Gastroesophageal sphincter (tissue), 4 donors: ENCODE measurements around the gene GPR143. TPM values are rescaled to one million over a fixed set of nuclear protein-coding genes. Genes with fewer than 3 reads are reported as not detected.
"Not testable (repeated sequence)": the region's sequence is repeated elsewhere in the genome, so short reads cannot be mapped to it uniquely, and the experiment has no call there.

Source experiments
- ATAC-seq: fragments of 150-250 bp; one replicate; pipeline ENCODE4 v1.9.1; 2016; ENCODE audit warnings: mild to moderate bottlenecking, moderate library complexity
- H3K27ac ChIP-seq, 4 donors: fragments of 200-600 bp; sonication (generic) in 3 of 4; 1 replicate in 3 of 4; 2 replicates in 1 of 4; pipeline ENCODE4 v1.5.1; 2016 to 2019
- H3K27me3 ChIP-seq: fragments of 200-600 bp; sonication (generic); one replicate; pipeline ENCODE4 v1.5.1; 2019
- H3K36me3 ChIP-seq, 2 donors: fragments of 200-600 bp; sonication (generic); one replicate each; pipeline ENCODE4 v1.5.1; 2019; ENCODE audit warnings: control low read depth in 1 of 2
- H3K4me1 ChIP-seq, 3 donors: fragments of 200-600 bp; sonication (generic); 1 replicate in 2 of 3; 2 replicates in 1 of 3; pipeline ENCODE4 v1.5.1; 2016 to 2019; ENCODE audit warnings: control low read depth in 2 of 3
- H3K4me3 ChIP-seq, 2 donors: fragments of 200-600 bp; sonication (generic); one replicate each; pipeline ENCODE4 v1.5.1; 2019; ENCODE audit warnings: mild to moderate bottlenecking in 1 of 2, moderate library complexity in 1 of 2
- H3K9me3 ChIP-seq, 3 donors: fragments of 200-600 bp; sonication (generic); one replicate each; pipeline ENCODE4 v1.5.1; 2017 to 2019; ENCODE audit warnings: control low read depth in 2 of 3
- EP300 ChIP-seq: sonication (generic); formaldehyde crosslinking; IDR thresholded peaks from one replicate; pipeline ENCODE4 v1.6.1; 2017; ENCODE audit warnings: antibody characterized with exemption, mild to moderate bottlenecking
- POLR2A ChIP-seq, 2 donors: fragments of 450-650 bp; IDR thresholded peaks; one replicate each; pipeline ENCODE4 v1.6.1; 2017; ENCODE audit warnings: antibody characterized with exemption in 2 of 2, mild to moderate bottlenecking in 2 of 2, moderate library complexity in 1 of 2
- POLR2AphosphoS5 ChIP-seq: sonication (generic); formaldehyde crosslinking; IDR thresholded peaks from one replicate; pipeline ENCODE4 v1.6.1; 2017; ENCODE audit warnings: antibody characterized with exemption
- WGBS, 2 donors: methylation state at CpG; one replicate each; pipeline ENCODE4 v1.1.5; 2018; ENCODE audit warnings: low coverage in 1 of 2; 5-methylcytosine and 5-hydroxymethylcytosine counted together
- total RNA-seq, 4 donors: library from RNA; depleted of rRNA; stranded (reverse); fragments of >200 nt; gene quantifications; one replicate each; pipeline ENCODE4 v1.1.0, GENCODE V29; 2016
- TF ChIP-seq, protein P1 (sequence below), 4 experiments: fragments of 200-600 bp in 2 of 4; fragments of 450-650 bp in 2 of 4; sonication (generic) in 1 of 4; IDR thresholded peaks; one replicate each; pipeline ENCODE4 v1.5.1; 2017 to 2019; ENCODE audit warnings: antibody characterized with exemption in 4 of 4, mild to moderate bottlenecking in 2 of 4, moderate library complexity in 2 of 4

The GPR143 gene
- not detected for total RNA-seq

DNA sequence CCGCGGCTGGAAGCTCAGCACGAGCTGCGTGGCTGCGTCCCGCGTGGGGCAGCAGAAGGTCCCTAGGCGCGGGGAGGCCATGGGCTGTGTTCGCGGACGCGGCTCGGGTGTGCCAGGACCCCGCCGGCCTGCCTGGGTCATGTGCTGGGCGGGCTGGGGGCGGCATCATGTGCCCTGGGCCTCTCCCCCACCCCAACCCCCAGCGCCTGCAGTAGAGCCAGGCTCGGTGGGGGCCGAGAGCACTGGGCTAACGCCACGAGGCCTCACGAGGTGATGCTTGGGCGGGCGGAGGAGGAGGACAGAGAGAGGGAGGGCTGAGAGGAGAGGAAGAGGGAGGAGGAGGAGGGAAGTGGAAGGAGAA, at the start of gene GPR143:
GPR143 (minus strand) TSS at position 111 of the 361 bp plus-strand sequence; CDS start at position 81, 30 bp downstream.
- Histone ChIP-seq H3K4me1 (no peaks in the 10 kb centered on the region), H3K36me3 (no peaks in the 10 kb centered on the region), H3K4me3 (no peak within 1 kb of the TSS), H3K27me3 (peaks cover 14% of the 10 kb centered on the region), H3K9me3 (no peaks in the 10 kb centered on the region), H3K27ac (no peak within 1 kb of the TSS)
- no peak for TF ChIP-seq POLR2AphosphoS5
- no peak for TF ChIP-seq POLR2A (IDR thresholded peaks at IDR 0.05)
- TF ChIP-seq, protein P1, sequence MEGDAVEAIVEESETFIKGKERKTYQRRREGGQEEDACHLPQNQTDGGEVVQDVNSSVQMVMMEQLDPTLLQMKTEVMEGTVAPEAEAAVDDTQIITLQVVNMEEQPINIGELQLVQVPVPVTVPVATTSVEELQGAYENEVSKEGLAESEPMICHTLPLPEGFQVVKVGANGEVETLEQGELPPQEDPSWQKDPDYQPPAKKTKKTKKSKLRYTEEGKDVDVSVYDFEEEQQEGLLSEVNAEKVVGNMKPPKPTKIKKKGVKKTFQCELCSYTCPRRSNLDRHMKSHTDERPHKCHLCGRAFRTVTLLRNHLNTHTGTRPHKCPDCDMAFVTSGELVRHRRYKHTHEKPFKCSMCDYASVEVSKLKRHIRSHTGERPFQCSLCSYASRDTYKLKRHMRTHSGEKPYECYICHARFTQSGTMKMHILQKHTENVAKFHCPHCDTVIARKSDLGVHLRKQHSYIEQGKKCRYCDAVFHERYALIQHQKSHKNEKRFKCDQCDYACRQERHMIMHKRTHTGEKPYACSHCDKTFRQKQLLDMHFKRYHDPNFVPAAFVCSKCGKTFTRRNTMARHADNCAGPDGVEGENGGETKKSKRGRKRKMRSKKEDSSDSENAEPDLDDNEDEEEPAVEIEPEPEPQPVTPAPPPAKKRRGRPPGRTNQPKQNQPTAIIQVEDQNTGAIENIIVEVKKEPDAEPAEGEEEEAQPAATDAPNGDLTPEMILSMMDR (IDR thresholded peaks at IDR 0.05): no peak
- no peak for ATAC-seq
- 33 to 60% methylated on average over 1 of the region's 26 CpGs for WGBS, 2 donors

DNA sequence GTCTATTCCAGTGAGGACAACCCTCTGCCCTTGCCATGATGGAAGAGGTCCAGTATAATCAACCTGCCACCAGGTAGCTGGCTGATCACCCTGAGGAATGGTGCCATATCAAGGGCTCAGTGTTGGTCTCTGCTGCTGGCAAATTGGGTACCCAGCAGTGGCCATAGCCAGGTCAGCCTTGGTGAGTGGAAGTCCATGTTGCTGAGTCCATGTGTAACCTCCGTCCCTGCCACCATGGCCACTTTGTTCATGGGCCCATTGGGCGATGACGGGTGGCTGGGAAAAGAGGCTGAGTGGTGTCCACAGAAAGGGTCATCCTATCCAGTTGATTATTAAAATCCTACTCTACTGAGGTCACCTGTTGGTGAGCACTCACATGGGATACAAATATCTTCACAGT, 45.4 kb upstream of the GPR143 start:
- ATAC-seq, H3K9me3 ChIP-seq: not testable (repeated sequence)
- 94% methylated on average over 3 of the region's 3 CpGs; no CpG with 5 or more reads in 1 of the 2 donors for WGBS, 2 donors

DNA sequence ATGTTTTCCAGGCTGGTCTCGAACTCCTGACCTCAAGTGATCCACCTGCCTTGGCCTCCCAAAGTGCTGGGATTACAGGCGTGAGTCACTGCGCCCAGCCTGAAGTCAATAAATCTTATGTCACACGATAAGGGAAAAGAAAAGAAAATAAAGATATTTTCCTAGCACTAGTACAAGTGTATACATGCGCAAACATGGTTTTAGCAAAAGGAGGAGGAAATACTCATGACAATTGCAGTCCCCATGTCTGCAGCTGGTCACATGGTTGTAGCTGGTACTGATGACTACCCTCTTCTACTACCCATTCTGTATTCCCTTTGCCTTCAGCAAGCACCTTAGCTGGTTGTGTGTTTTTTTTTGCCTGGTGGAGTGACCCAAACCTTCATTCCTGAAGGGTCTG, 44.2 kb upstream of the GPR143 start:
- not testable (repeated sequence) for H3K4me3 ChIP-seq, H3K36me3 ChIP-seq, H3K9me3 ChIP-seq, H3K4me1 ChIP-seq, ATAC-seq, H3K27ac ChIP-seq, H3K27me3 ChIP-seq
- 70 to 85% methylated on average over 2 to 5 of the region's 5 CpGs for WGBS, 2 donors

More for the DNA sequence above, 45.4 kb upstream of the GPR143 start:
- H3K36me3 ChIP-seq, H3K4me1 ChIP-seq, H3K27ac ChIP-seq, H3K4me3 ChIP-seq, H3K27me3 ChIP-seq: not testable (repeated sequence)

DNA sequence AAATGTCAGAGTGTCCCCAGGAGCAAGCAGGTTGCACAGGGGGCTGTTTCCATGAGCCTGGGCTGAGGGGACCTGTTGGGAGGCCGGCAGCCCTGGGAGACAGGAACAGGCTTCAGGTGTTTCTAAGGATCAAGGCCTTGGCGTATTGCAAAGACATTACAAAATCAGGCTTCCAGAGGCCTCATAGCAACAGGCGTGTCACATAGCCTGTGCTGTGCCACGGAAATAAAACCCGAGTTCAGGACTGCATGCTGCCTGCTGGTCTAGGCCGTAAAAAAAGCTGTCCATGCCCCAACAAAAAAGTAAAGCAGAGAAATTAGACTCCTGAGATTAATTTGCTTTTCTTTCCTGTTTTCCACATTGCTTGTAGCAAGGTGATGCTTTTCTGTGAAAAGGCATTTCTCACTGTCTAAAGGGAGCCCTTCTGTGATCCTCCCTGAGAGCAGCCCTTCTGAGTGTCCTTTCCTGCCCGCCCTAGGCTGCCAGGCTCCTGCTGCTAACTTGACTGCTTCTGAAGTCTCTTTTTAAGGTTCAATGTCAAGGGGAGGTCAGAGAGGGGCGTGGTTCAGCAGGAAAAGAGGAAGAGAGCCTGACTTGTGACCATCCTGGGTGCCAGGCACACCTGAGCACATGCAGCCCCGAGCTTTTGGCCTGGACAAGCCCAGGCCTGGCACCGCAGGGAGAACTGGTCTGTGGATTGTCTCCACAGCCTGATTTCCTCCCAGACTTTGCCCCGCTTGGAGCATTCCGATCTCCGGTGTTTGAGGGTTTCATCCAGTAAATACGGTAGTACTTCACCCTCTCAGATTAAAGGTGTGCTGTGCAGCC, 41.9 kb upstream of the GPR143 start:
- Histone ChIP-seq H3K36me3 (no peaks in the 10 kb centered on the region), H3K4me3 (no peak overlapping the region), H3K9me3 (no peaks in the 10 kb centered on the region), H3K27me3 (no peaks in the 10 kb centered on the region), H3K4me1 (no peaks in the 10 kb centered on the region), H3K27ac (no peak overlapping the region)
- 52 to 80% methylated on average over 1 to 5 of the region's 14 CpGs for WGBS, 2 donors
- ATAC-seq: no peak
- TF ChIP-seq POLR2AphosphoS5 (no peak), POLR2A (IDR thresholded peaks at IDR 0.05) (no peak), EP300 (no peak)
- TF ChIP-seq, protein P1 (IDR thresholded peaks at IDR 0.05): no peak

DNA sequence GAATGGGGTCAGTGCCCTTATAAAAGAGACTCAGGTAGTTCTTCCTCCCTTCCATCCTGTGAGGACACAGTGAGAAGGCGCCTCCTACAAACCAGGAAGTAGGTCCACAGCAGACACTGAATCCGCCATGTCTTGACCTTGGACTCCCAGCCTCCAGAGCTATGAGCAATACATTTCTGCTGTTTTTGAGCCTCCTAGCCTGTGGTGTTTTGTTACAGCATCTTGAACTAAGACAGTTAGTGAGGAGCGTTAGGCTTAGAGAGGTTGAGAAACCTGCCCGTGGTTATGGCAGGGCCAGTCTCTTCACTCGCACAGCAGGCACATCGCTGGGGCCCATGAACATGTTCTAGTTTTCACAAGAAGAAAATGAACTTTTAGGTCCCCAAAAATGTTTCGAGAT, 40.3 kb upstream of the GPR143 start:
- Histone ChIP-seq H3K9me3 (no peaks in the 10 kb centered on the region), H3K27ac (no peak overlapping the region), H3K27me3 (no peaks in the 10 kb centered on the region), H3K4me3 (no peak overlapping the region), H3K4me1 (no peaks in the 10 kb centered on the region), H3K36me3 (no peaks in the 10 kb centered on the region)
- 92 to 93% methylated on average over 2 to 4 of the region's 7 CpGs for WGBS, 2 donors
- no peak for ATAC-seq
- TF ChIP-seq EP300: no peak
- TF ChIP-seq, protein P1 (IDR thresholded peaks at IDR 0.05): no peak
- no peak for TF ChIP-seq POLR2A (IDR thresholded peaks at IDR 0.05)
- TF ChIP-seq POLR2AphosphoS5: no peak

DNA sequence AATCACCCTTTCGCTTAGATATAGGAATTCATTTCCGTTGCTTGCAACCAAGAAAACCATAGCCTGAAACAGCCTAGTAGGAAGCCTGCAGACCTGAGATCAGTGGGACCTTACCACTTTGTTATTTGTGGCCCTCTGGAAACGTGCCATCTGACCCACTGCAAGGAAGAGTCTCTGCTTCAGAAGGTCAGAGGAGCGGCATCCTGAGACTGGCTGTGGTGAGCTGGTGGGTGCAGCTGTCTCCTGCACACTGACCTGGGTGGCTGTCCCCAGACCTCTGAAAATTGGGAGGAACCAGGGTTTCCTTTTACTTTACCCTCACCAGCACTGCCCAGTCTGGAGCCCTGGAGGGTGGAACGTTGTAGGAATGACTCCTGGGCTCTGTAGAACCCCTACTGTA, 38.8 kb upstream of the GPR143 start:
- no peak overlapping the region for H3K4me3 ChIP-seq
- no peak for ATAC-seq
- H3K27ac ChIP-seq: no peak overlapping the region
- H3K9me3 ChIP-seq: peaks cover 0 to 9% (median 0%) of the 10 kb centered on the region in 3 donors
- TF ChIP-seq POLR2A (IDR thresholded peaks at IDR 0.05): no peak
- no peak for TF ChIP-seq POLR2AphosphoS5
- TF ChIP-seq, protein P1 (IDR thresholded peaks at IDR 0.05): no peak
- TF ChIP-seq EP300: no peak
- H3K36me3 ChIP-seq: no peaks in the 10 kb centered on the region
- H3K27me3 ChIP-seq: no peaks in the 10 kb centered on the region
- no peaks in the 10 kb centered on the region for H3K4me1 ChIP-seq
- WGBS, 2 donors: no CpG with 5 or more reads among the region's 5 CpGs
